GM18517 (cell line): Measurements from ENCODE around the gene LIMS1.
"Not testable (repeated sequence)": the region's sequence is repeated elsewhere in the genome, so short reads cannot be mapped to it uniquely, and the experiment has no call there.

Experiments used
- ATAC-seq: cut with Tn5 transposase; IDR thresholded peaks from one replicate; pipeline ENCODE4 v1.9.1; 2021; ENCODE audit warnings: mild to moderate bottlenecking, moderate library complexity; ENCODE audit not compliant: unreplicated experiment

LIMS1 gene

GRCh38 chr2:108585436-108585835 lies 51.2 kb downstream of the LIMS1 start:
- no peak for ATAC-seq

DNA sequence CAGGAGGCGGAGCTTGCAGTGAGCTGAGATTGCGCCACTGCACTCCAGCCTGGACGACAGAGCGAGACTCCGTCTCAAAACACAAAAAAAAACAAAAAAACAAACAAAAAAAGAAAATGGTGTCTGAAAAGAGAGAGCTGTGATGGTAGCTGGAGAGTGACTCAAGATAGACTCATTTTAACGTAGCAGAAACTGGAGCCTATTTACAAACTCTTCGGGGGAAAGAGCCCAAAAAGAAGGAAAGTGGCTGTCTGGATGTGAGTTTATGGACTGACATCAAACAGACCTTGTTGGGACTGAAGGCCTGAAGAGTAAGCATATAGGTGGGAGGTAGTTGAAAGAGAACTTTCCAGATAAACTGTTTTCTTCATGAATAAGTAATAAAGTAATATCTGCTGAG lies 51.8 kb downstream of the LIMS1 start:
- ATAC-seq: no peak

GRCh38 chr2:108586631-108587030 lies 52.4 kb downstream of the LIMS1 start:
- no peak for ATAC-seq

GRCh38 chr2:108587621-108588020 lies 53.4 kb downstream of the LIMS1 start:
- no peak for ATAC-seq

DNA sequence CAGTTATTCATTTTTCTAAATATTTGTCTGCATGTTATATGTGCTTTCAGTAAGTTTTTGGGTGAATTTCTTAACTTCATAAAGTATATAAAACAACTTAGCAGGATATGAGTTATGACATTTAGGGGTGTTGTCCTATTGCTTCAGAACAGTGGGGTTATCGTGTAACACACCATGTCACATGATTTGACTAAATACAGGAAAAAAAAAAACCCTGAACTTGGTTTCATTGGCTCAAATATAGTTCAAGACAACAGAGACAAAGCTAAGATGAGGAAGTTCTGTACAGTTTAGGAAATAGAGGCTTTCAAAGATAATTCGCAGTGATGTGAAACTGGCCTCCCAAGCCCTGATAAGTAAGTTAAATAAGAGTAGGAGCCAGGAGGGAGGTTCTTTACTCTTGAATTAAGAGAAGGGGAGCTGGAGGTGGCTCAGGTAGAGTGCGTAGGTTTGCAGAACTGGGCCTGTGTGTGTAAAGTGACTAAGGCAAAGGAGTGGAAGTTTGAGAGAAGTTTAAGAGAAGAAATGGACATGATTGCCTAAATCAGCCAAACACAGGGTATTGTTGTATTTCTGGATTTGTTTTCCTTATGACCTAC lies 53.9 kb downstream of the LIMS1 start:
- no peak for ATAC-seq

GRCh38 chr2:108589372-108589771 lies 55.1 kb downstream of the LIMS1 start:
- ATAC-seq: no peak

DNA sequence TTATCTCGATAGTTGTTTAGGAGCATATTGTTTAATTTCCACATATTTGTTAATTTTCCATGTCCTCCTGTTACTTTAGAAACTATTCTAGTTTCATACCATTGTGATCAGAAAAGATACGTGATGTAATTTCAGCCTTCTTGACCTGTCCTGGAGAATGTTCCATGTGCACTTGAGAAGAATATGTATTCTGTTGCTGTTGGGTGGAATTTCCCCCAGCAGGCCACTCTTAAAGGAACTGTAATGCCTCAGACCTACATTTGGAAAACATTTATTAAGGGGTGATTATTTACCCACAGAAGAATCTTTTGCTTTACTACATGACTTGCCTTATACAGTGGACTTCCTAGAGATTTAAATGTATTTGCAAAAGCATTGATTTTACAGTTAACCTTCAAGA lies 55.5 kb downstream of the LIMS1 start:
- no peak for ATAC-seq

- peak; percentile 49 for ATAC-seq
These were observed 56.9 kb downstream of the LIMS1 start for GRCh38 chr2:108591163-108591562.

GRCh38 chr2:108593547-108594098 lies 59.4 kb downstream of the LIMS1 start:
- ATAC-seq: peak; percentile 10

- ATAC-seq: peak; percentile 94
These were observed 60.1 kb downstream of the LIMS1 start for GRCh38 chr2:108594132-108594981.

DNA sequence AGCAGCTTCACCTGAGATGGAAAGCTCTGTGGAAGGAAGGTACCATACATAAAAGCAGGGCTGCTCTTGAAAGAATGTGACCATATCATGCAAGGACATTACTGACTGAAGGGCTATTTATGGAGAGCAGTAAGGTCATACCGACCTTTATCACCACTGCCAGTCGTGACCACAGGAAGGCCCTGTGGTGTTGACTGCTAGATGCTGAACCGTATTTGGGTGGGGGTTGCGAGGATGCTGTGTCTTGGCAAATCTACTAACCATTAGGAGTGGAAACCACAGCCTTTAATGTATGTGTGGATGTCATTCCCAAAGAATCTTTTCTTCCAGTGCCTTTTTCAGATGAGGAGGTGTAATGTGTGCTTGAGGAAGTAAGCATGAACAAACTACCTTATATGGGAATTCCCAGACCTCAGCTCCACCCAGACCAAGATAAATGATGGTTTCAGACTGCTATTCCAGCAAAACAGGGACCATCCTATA lies 60.8 kb downstream of the LIMS1 start:
- peak; percentile 45 for ATAC-seq

GRCh38 chr2:108595771-108596170 lies 61.5 kb downstream of the LIMS1 start:
- ATAC-seq: not testable (repeated sequence)

DNA sequence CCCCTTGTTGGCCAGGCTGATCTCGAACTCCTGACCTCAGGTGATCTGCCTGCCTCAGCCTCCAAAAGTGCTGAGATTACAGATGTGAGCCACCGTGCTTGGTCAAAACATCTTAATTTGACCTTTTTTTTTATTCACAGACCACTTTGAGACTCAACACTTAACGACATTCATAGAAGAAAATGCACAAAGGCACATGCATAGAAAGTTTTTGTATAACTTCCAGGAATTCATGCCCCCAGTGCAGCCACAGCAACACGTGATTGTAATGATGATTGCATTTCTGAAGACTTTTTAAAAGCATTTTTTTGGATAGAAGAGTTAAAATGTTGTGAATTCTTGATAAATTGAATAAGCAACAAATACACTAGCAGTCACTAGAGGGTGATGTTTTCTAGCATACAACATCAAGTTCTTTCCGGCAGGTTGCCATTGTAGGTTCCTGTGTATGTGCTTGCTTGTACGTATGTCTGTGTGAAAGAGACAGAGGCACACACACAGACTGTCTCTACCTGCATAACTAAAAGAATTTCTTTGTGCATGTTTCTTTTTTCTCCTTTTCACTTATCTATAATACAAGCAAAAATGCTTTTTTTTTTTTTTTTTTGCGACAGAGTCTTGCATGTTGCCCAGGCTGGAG lies 63.0 kb downstream of the LIMS1 start:
- not testable (repeated sequence) for ATAC-seq

DNA sequence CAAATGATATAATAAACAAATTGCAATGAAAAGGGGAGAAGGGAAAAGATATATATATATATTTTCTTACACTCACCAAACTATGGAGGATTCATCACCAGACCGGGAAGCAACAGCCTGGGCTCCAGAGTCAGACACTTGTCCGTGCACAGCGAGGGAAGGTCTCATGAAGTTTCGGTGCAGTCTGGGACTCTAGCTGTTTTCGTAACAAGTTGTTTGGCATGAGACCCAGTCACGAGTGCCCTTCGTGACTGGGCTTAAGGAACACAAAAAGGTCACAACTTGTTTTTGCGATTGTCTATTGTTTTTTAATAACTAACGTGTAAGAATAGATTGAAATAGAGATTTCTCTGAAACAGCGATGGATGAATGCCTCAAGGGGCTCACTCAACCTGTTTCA lies 66.9 kb downstream of the LIMS1 start:
- not testable (repeated sequence) for ATAC-seq

GRCh38 chr2:108602422-108602821 lies 68.2 kb downstream of the LIMS1 start:
- ATAC-seq: no peak

- no peak for ATAC-seq
These were observed 69.9 kb downstream of the LIMS1 start for GRCh38 chr2:108604196-108604595.

DNA sequence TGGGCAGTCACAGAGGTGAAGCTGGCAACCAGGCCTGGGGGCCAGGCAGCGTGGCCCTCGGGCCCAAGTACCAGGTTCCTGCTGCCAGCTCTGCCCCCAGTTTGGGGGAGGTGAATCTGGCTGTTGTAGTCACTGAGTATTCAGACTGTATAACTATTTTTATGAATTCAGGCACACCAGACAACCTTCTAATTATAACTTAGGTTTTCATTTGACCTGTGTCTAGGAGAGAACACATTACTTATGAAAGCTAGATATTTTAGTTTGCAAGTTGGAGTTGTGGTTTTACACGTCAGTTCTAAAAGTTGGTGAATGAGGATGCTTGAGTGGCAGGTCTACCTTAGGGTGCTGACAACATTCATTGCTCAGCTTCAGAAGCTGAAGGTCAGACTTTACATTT lies 71.7 kb downstream of the LIMS1 start:
- peak; percentile 72 for ATAC-seq

DNA sequence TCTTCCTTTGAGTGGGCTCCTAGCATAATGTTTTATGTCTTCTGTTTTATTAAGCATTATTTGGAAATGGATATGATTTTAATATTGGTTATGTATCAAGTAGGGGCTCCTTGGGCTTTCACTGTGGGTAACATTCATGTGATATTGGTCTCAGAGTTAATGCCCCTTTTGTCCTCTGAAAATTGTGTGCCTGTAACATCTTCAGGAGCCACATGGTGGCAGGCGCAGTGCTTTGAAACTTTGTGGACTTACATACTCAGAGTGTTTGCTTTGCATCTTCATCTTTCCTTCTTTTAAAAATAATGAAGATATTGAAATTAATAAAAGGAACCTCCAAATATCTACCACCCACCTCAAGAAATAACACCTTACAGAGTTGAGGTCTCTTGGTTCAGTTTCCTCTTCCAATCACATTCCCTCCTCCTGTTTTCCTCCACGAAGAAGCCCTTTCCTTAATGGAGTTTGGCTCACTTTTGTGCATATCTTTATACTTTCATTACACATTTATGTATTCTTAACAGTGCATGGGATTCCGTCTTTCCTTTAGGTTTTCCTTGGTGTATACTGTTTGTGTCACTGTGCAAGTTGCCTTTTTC lies 73.5 kb downstream of the LIMS1 start:
- ATAC-seq: no peak

DNA sequence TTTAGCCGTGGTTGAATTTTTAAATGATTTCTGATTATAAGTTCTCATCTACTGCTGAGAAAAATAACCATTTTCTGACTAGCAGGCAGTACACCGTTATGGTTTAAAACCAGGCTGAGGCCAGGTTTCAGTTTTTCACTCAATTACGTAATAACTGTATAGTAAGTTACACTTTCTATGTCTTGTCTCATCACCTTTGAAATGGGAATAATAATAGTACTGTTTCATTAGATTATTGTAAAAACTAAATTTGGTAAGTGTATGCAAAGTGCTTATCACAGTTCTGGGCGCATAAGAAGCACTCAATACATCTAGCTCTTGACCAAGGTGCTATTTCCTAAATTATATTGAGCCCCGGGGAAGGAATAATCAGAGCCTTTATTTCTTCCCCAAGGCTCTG lies 76.8 kb downstream of the LIMS1 start:
- no peak for ATAC-seq

DNA sequence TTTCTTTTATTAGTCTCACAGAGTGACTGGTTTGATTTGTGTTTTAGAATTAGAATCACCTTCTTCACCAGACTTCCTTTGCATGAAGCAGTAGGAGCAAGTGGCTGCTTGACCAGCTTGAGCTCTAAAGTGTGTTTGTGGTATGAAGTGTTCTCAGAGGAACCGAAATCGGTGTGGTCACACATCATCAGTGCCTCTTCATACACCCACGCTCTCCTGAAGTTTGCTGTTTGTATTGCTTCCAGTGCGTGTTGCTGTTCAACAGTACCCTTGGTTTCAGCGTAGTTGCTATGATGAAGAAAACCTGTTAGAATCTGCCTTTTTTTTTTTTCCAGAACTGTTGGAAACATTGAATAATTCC lies 77.9 kb downstream of the LIMS1 start:
- ATAC-seq: peak; percentile 83

DNA sequence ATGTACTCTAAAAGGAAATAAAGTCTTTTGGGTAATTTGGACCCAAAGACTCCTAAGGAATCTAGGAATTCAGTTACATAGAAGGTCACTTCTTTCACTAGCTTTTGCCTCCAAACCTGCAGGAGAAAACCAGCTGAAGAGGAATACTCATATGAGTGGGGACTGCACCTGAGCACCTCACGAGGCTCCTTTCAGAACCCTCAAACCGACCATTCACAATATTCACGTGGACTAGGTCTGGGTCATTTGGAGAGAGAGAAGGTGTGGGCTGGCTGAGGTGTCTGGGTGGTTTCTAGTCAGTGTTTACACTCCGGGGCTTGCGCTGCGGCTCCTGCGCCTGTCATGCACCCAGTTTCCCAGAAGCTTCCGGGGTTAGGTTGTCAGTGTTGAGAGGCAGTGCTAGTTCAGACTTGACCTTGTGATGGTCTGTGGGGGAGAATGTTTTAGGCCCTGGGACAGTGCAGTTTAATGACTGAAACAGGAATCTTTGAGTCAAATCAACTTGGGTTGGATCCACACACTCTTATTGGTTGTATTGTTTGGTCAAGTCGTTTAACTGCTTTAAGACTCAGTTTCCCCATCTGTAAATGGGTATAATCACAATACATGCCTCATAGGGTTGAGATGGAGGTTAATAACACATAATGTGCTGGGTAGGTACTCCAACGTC lies 78.4 kb downstream of the LIMS1 start:
- peak; percentile 73 for ATAC-seq
